ENCODE measurements around the gene TTLL12.
"Not testable (repeated sequence)": the region's sequence is repeated elsewhere in the genome, so short reads cannot be mapped to it uniquely, and the experiment has no call there.

DNA sequence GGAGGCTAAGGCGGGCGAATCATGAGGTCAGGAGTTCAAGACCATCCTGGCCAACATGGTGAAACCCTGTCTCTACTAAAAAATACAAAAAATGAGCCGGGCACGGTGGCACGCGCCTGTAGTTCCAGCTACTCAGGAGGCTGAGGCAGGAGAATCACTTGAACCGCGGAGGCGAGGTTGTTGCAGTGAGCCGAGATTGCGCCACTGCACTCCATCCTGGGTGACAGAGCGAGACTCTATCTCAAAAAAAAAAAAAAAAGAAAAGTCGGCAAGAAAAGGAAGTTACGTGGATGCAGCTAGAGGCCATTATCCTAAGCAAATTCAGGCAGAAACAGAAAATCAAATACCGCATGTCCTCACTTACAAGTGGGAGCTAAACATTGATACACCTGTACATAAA lies 40.6 kb downstream of the TTLL12 start:
- TF ChIP-seq, protein P1, sequence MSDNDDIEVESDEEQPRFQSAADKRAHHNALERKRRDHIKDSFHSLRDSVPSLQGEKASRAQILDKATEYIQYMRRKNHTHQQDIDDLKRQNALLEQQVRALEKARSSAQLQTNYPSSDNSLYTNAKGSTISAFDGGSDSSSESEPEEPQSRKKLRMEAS (IDR thresholded peaks at IDR 0.05), result not testable (repeated sequence)
- TF ChIP-seq, protein P2, sequence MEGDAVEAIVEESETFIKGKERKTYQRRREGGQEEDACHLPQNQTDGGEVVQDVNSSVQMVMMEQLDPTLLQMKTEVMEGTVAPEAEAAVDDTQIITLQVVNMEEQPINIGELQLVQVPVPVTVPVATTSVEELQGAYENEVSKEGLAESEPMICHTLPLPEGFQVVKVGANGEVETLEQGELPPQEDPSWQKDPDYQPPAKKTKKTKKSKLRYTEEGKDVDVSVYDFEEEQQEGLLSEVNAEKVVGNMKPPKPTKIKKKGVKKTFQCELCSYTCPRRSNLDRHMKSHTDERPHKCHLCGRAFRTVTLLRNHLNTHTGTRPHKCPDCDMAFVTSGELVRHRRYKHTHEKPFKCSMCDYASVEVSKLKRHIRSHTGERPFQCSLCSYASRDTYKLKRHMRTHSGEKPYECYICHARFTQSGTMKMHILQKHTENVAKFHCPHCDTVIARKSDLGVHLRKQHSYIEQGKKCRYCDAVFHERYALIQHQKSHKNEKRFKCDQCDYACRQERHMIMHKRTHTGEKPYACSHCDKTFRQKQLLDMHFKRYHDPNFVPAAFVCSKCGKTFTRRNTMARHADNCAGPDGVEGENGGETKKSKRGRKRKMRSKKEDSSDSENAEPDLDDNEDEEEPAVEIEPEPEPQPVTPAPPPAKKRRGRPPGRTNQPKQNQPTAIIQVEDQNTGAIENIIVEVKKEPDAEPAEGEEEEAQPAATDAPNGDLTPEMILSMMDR (IDR thresholded peaks at IDR 0.05 in 2 of 3, conservative IDR thresholded peaks at IDR 0.05 in 1 of 3; ENCODE audit: borderline replicate concordance in 1 of 3, insufficient read depth in 1 of 3, low read depth in 2 of 3, low read length in 2 of 3), result not testable (repeated sequence)

Measured in HCT116 (cell line).